A549 (cell line): ENCODE data around the gene FAM227A. TPM values are rescaled to one million over a fixed set of nuclear protein-coding genes. Genes with fewer than 3 reads are reported as not detected.

Experiments
- ATAC-seq, 2 experiments: fragments of 200-7000 bp in 1 of 2; fragments of >200 bp in 1 of 2; cut with Nextera tagmentation in 1 of 2; cut with Tn5 transposase in 1 of 2; 3 replicates each; pipeline versions ENCODE4 v1.8.0 to v1.9.1; 2018 to 2020; ENCODE audit warnings: mild to moderate bottlenecking in 1 of 2, moderate library complexity in 1 of 2
- CTCF ChIA-PET: fragments of 300-600 bp; sonication (Branson Sonifier 250); formaldehyde crosslinking; extraction: SDS; loops from one replicate; lab custom pipeline; 2021; ENCODE audit warnings: antibody characterized with exemption, inconsistent platforms; lab: Yijun Ruan, JAX
- POLR2A ChIA-PET: fragments of 350-600 bp; formaldehyde crosslinking; extraction: SDS; loops from one replicate; lab custom pipeline; 2021; ENCODE audit warnings: antibody characterized with exemption, inconsistent platforms; lab: Yijun Ruan, JAX
- DNase-seq, 2 experiments: peaks; one replicate each; pipeline versions ENCODE4 v3.0.0 to v3.0.0-alpha.2; 2011 to 2016; ENCODE audit warnings: low read depth in 1 of 2, low spot score in 1 of 2
- FAIRE-seq: peaks from 2 replicates; lab custom pipeline; 2011; peaks lifted over from hg19 to GRCh38; lab: Jason Lieb, UNC
- H3K27ac ChIP-seq, 2 experiments: fragments of >200 bp; sonication (Bioruptor Twin); formaldehyde crosslinking; 3 replicates each; pipeline ENCODE4 v1.5.1; 2016 to 2017
- H3K4me1 ChIP-seq: fragments of >200 bp; sonication (Bioruptor Twin); formaldehyde crosslinking; 3 replicates; pipeline ENCODE4 v1.6.1; 2016
- H3K4me2 ChIP-seq: fragments of >200 bp; sonication (Bioruptor Twin); formaldehyde crosslinking; 3 replicates; pipeline ENCODE4 v1.6.1; 2016
- H3K4me3 ChIP-seq: fragments of >200 bp; sonication (Bioruptor Twin); formaldehyde crosslinking; 3 replicates; pipeline ENCODE4 v1.5.1; 2016
- H3K9me3 ChIP-seq: fragments of >200 bp; sonication (Bioruptor Twin); formaldehyde crosslinking; 3 replicates; pipeline ENCODE4 v1.6.1; 2016
- CHD2 ChIP-seq: fragments of 150-350 bp; IDR thresholded peaks from 2 replicates; pipeline ENCODE4 v1.6.1; 2014; ENCODE audit warnings: low read length; ENCODE audit not compliant: partially characterized antibody
- EHMT2 ChIP-seq: fragments of 200-600 bp; sonication (generic); IDR thresholded peaks from 2 replicates; pipeline ENCODE4 v1.6.1; 2016; ENCODE audit warnings: antibody characterized with exemption, low read depth, mild to moderate bottlenecking, moderate library complexity
- EP300 ChIP-seq, 2 experiments: fragments of >200 bp; sonication (Bioruptor Twin); formaldehyde crosslinking; IDR thresholded peaks; 2 replicates in 1 of 2; 3 replicates in 1 of 2; pipeline ENCODE4 v1.6.1; 2016 to 2017
- FOSB ChIP-seq: fragments of 250-450 bp; sonication (Bioruptor Pico); IDR thresholded peaks from 2 replicates; pipeline ENCODE4 v1.5.0; 2020; ENCODE audit warnings: mild to moderate bottlenecking, moderate library complexity
- FOSL2 ChIP-seq, 2 experiments: fragments of 450-650 bp in 1 of 2; fragments of >200 bp in 1 of 2; sonication (Bioruptor Twin) in 1 of 2; formaldehyde crosslinking; IDR thresholded peaks; 2 replicates each; pipeline versions ENCODE4 v1.5.0 to v1.6.1; 2016 to 2020; ENCODE audit warnings: mild to moderate bottlenecking in 1 of 2, moderate library complexity in 1 of 2
- FOXS1 ChIP-seq: fragments of 250-450 bp; sonication (Bioruptor Pico); IDR thresholded peaks from 2 replicates; pipeline ENCODE4 v1.5.0; 2020; ENCODE audit warnings: mild to moderate bottlenecking, moderate library complexity
- HDAC2 ChIP-seq: fragments of 200-600 bp; sonication (generic); IDR thresholded peaks from 2 replicates; pipeline ENCODE4 v1.6.1; 2016
- HEYL ChIP-seq: fragments of 250-450 bp; sonication (Bioruptor Pico); IDR thresholded peaks from 2 replicates; pipeline ENCODE4 v1.8.0; 2021; ENCODE audit warnings: mild to moderate bottlenecking, moderate library complexity
- HOXB5 ChIP-seq: fragments of 250-450 bp; sonication (Bioruptor Pico); IDR thresholded peaks from 2 replicates; pipeline ENCODE4 v1.5.0; 2020; ENCODE audit warnings: mild to moderate bottlenecking, moderate library complexity
- JUN ChIP-seq, 2 experiments: fragments of >200 bp; sonication (Bioruptor Twin); formaldehyde crosslinking; IDR thresholded peaks; 2 replicates in 1 of 2; 3 replicates in 1 of 2; pipeline ENCODE4 v1.6.1; 2016 to 2017
- JUNB ChIP-seq: fragments of >200 bp; sonication (Bioruptor Twin); formaldehyde crosslinking; IDR thresholded peaks from 2 replicates; pipeline ENCODE4 v1.6.1; 2016
- KDM5A ChIP-seq: fragments of 200-600 bp; sonication (generic); IDR thresholded peaks from 2 replicates; pipeline ENCODE4 v1.6.1; 2016; ENCODE audit warnings: antibody characterized with exemption, mild to moderate bottlenecking
- RAD21 ChIP-seq, 2 experiments: fragments of >200 bp in 1 of 2; sonication (Bioruptor Twin) in 1 of 2; formaldehyde crosslinking in 1 of 2; IDR thresholded peaks in 1 of 2; conservative IDR thresholded peaks in 1 of 2; 2 replicates in 1 of 2; 3 replicates in 1 of 2; pipeline ENCODE4 v1.6.1; 2012 to 2018; ENCODE audit warnings: inconsistent platforms in 1 of 2
- RARB ChIP-seq: fragments of 250-450 bp; sonication (Bioruptor Pico); IDR thresholded peaks from 2 replicates; pipeline ENCODE4 v1.8.0; 2021; ENCODE audit warnings: mild to moderate bottlenecking, moderate library complexity
- RNF2 ChIP-seq: fragments of 200-600 bp; sonication (generic); IDR thresholded peaks from 2 replicates; pipeline ENCODE4 v1.6.1; 2016; ENCODE audit warnings: low read depth, mild to moderate bottlenecking, antibody characterized with exemption, moderate library complexity, borderline replicate concordance
- SREBF2 ChIP-seq: fragments of 450-650 bp; IDR thresholded peaks from 2 replicates; pipeline ENCODE4 v1.6.1; 2014; ENCODE audit warnings: mild to moderate bottlenecking, moderate library complexity
- TFCP2L1 ChIP-seq: fragments of 250-450 bp; sonication (Bioruptor Pico); IDR thresholded peaks from 2 replicates; pipeline ENCODE4 v1.5.0; 2021; ENCODE audit warnings: mild to moderate bottlenecking
- ZNF302 ChIP-seq: fragments of 250-450 bp; sonication (Bioruptor Pico); IDR thresholded peaks from 2 replicates; pipeline ENCODE4 v1.9.0; 2021; ENCODE audit warnings: inconsistent platforms, mild to moderate bottlenecking, moderate library complexity
- ZSCAN20 ChIP-seq: fragments of 250-450 bp; sonication (Bioruptor Pico); IDR thresholded peaks from 2 replicates; pipeline ENCODE4 v1.8.0; 2022; ENCODE audit warnings: mild to moderate bottlenecking, moderate library complexity
- WGBS: methylation state at CpG from one replicate; pipeline ENCODE4 v1.1.6; 2017; ENCODE audit errors: missing lambda C conversion rate; 5-methylcytosine and 5-hydroxymethylcytosine counted together
- polyA plus RNA-seq, 4 experiments: library from polyadenylated mRNA; depleted of rRNA in 3 of 4; stranded (reverse); fragments of >200 nt; fragmentation: RNase III in 1 of 4; extraction: RNeasy Plus Mini Kit Qiagen cat#74134 plus additional on column Dnase treatment in 1 of 4; gene quantifications; 2 replicates in 3 of 4; 3 replicates in 1 of 4; pipeline ENCODE4 v1.2.3, GENCODE V29; 2011 to 2017
- TF ChIP-seq, protein P1 (sequence below): IDR thresholded peaks from 2 replicates; pipeline ENCODE4 v1.6.1; 2012
- TF ChIP-seq, protein P2 (sequence below): fragments of 250-450 bp; sonication (Bioruptor Pico); IDR thresholded peaks from 2 replicates; pipeline ENCODE4 v1.5.0; 2020; ENCODE audit warnings: low read depth, mild to moderate bottlenecking, moderate library complexity
- TF ChIP-seq, protein P3 (sequence below): fragments of 200-600 bp; sonication (generic); IDR thresholded peaks from 2 replicates; pipeline ENCODE4 v1.6.1; 2016; ENCODE audit warnings: antibody characterized with exemption, mild to moderate bottlenecking, moderate library complexity
- TF ChIP-seq, protein P4 (sequence below): fragments of >200 bp; sonication (Bioruptor Twin); formaldehyde crosslinking; IDR thresholded peaks from 2 replicates; pipeline ENCODE4 v1.6.1; 2016
- TF ChIP-seq, protein P5 (sequence below): fragments of 450-650 bp; IDR thresholded peaks from 2 replicates; pipeline ENCODE4 v1.6.1; 2014; ENCODE audit warnings: antibody characterized with exemption
- TF ChIP-seq, protein P6 (sequence below): fragments of 150-350 bp; IDR thresholded peaks from 2 replicates; pipeline ENCODE4 v1.6.1; 2014; ENCODE audit warnings: low read depth, mild to moderate bottlenecking, low read length
- TF ChIP-seq, protein P7 (sequence below): fragments of >200 bp; sonication (Bioruptor Twin); formaldehyde crosslinking; IDR thresholded peaks from 3 replicates; pipeline ENCODE4 v1.5.1; 2016

FAM227A gene
- polyA plus RNA-seq, 2 of the 4 experiments (the other 2 are of a cell fraction) = 1.4 to 3.5 TPM

DNA sequence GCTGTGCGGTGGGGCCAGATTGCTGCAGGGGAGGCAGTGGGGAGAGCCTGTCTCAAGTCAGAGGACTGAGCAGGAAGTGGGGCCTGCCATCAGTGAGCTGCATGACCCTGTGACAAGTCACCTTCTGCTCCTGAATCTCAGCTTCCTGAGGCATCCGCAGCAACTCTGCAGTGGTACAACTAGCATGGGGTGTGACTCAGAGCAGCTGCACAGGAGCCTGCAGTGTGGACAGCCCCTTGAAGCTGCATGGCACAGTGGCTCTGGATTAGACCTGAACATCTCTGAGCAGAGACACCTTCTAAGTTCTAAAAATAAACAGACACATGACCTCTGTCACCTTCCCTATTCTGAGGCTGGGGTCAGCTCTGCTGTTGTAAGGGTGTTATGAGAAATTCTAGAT is 18.0 kb downstream of the FAM227A start:
- CTCF ChIA-PET = no interaction called here
- FAIRE-seq = no peak
- no peak for DNase-seq

DNA sequence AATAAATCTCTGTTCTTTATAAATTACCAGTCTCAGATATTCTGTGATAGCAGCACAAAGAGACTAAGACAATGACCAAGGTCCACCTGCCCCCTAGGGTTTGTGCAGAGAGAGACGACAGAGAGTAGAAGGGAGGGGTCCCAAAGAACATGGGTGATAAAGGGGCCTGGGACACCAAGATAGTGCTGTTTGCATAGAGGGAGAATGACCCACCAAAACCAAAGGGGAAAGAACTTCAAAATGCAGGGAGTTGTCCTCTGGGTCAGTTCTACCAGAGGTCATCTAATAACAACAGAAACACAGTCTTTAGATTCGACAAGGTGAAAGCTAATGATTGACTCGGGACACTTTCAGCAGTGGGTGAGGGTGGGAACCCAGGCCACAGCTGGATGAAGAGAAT is 23.7 kb downstream of the FAM227A start:
- no peak overlapping the region for H3K4me3 ChIP-seq
- TF ChIP-seq HDAC2 = no peak
- TF ChIP-seq JUNB = no peak
- TF ChIP-seq CHD2 = no peak
- no peak for TF ChIP-seq ZNF302 (CRISPR knock-in tag)
- TF ChIP-seq JUN (IDR thresholded peaks at IDR 0.05) = no peak
- TF ChIP-seq FOSB = no peak
- no peak for TF ChIP-seq SREBF2
- TF ChIP-seq, protein P1, sequence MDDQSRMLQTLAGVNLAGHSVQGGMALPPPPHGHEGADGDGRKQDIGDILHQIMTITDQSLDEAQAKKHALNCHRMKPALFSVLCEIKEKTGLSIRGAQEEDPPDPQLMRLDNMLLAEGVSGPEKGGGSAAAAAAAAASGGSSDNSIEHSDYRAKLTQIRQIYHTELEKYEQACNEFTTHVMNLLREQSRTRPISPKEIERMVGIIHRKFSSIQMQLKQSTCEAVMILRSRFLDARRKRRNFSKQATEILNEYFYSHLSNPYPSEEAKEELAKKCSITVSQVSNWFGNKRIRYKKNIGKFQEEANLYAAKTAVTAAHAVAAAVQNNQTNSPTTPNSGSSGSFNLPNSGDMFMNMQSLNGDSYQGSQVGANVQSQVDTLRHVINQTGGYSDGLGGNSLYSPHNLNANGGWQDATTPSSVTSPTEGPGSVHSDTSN = no peak
- TF ChIP-seq EHMT2 = no peak
- no peak for TF ChIP-seq RAD21 (conservative IDR thresholded peaks at IDR 0.05 in 1 of 2, IDR thresholded peaks at IDR 0.05 in 1 of 2)
- TF ChIP-seq, protein P2, sequence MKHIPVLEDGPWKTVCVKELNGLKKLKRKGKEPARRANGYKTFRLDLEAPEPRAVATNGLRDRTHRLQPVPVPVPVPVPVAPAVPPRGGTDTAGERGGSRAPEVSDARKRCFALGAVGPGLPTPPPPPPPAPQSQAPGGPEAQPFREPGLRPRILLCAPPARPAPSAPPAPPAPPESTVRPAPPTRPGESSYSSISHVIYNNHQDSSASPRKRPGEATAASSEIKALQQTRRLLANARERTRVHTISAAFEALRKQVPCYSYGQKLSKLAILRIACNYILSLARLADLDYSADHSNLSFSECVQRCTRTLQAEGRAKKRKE (CRISPR knock-in tag) = no peak
- no peak for TF ChIP-seq ZSCAN20 (CRISPR knock-in tag)
- no peak for TF ChIP-seq EP300 (IDR thresholded peaks at IDR 0.05)
- TF ChIP-seq, all 56 proteins: peak for 0
- no peak for DNase-seq
- WGBS = 72% methylated on average over 3 of the region's 3 CpGs
- FAIRE-seq = no peak
- Histone ChIP-seq H3K4me2 (no peak overlapping the region), H3K4me1 (no peaks in the 10 kb centered on the region), H3K9me3 (no peaks in the 10 kb centered on the region), H3K27ac (no peak overlapping the region)
- ChIA-PET POLR2A (no interaction called here), CTCF (no interaction called here)
- ATAC-seq = no peak

More for the DNA sequence above, 18.0 kb downstream of the FAM227A start:
- POLR2A ChIA-PET = no interaction called here
- H3K9me3 ChIP-seq = no peaks in the 10 kb centered on the region
- TF ChIP-seq TFCP2L1 (no peak), FOSL2 (IDR thresholded peaks at IDR 0.05) (no peak), FOSL2 (CRISPR knock-in tag; IDR thresholded peaks at IDR 0.05) (no peak), ZSCAN20 (CRISPR knock-in tag) (no peak), HEYL (CRISPR knock-in tag) (no peak), ZNF302 (CRISPR knock-in tag) (no peak), FOXS1 (CRISPR knock-in tag) (no peak), RNF2 (no peak), KDM5A (no peak), RARB (CRISPR knock-in tag) (no peak), EHMT2 (no peak), HOXB5 (no peak), RAD21 (conservative IDR thresholded peaks at IDR 0.05 in 1 of 2, IDR thresholded peaks at IDR 0.05 in 1 of 2) (no peak)
- TF ChIP-seq, protein P2 (CRISPR knock-in tag) = no peak
- TF ChIP-seq, protein P3, sequence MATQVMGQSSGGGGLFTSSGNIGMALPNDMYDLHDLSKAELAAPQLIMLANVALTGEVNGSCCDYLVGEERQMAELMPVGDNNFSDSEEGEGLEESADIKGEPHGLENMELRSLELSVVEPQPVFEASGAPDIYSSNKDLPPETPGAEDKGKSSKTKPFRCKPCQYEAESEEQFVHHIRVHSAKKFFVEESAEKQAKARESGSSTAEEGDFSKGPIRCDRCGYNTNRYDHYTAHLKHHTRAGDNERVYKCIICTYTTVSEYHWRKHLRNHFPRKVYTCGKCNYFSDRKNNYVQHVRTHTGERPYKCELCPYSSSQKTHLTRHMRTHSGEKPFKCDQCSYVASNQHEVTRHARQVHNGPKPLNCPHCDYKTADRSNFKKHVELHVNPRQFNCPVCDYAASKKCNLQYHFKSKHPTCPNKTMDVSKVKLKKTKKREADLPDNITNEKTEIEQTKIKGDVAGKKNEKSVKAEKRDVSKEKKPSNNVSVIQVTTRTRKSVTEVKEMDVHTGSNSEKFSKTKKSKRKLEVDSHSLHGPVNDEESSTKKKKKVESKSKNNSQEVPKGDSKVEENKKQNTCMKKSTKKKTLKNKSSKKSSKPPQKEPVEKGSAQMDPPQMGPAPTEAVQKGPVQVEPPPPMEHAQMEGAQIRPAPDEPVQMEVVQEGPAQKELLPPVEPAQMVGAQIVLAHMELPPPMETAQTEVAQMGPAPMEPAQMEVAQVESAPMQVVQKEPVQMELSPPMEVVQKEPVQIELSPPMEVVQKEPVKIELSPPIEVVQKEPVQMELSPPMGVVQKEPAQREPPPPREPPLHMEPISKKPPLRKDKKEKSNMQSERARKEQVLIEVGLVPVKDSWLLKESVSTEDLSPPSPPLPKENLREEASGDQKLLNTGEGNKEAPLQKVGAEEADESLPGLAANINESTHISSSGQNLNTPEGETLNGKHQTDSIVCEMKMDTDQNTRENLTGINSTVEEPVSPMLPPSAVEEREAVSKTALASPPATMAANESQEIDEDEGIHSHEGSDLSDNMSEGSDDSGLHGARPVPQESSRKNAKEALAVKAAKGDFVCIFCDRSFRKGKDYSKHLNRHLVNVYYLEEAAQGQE = no peak
- TF ChIP-seq, protein P4, sequence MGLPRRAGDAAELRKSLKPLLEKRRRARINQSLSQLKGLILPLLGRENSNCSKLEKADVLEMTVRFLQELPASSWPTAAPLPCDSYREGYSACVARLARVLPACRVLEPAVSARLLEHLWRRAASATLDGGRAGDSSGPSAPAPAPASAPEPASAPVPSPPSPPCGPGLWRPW = no peak
- TF ChIP-seq, protein P5, sequence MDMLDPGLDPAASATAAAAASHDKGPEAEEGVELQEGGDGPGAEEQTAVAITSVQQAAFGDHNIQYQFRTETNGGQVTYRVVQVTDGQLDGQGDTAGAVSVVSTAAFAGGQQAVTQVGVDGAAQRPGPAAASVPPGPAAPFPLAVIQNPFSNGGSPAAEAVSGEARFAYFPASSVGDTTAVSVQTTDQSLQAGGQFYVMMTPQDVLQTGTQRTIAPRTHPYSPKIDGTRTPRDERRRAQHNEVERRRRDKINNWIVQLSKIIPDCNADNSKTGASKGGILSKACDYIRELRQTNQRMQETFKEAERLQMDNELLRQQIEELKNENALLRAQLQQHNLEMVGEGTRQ = no peak
- TF ChIP-seq, protein P6, sequence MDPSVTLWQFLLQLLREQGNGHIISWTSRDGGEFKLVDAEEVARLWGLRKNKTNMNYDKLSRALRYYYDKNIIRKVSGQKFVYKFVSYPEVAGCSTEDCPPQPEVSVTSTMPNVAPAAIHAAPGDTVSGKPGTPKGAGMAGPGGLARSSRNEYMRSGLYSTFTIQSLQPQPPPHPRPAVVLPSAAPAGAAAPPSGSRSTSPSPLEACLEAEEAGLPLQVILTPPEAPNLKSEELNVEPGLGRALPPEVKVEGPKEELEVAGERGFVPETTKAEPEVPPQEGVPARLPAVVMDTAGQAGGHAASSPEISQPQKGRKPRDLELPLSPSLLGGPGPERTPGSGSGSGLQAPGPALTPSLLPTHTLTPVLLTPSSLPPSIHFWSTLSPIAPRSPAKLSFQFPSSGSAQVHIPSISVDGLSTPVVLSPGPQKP = no peak
- TF ChIP-seq, protein P7, sequence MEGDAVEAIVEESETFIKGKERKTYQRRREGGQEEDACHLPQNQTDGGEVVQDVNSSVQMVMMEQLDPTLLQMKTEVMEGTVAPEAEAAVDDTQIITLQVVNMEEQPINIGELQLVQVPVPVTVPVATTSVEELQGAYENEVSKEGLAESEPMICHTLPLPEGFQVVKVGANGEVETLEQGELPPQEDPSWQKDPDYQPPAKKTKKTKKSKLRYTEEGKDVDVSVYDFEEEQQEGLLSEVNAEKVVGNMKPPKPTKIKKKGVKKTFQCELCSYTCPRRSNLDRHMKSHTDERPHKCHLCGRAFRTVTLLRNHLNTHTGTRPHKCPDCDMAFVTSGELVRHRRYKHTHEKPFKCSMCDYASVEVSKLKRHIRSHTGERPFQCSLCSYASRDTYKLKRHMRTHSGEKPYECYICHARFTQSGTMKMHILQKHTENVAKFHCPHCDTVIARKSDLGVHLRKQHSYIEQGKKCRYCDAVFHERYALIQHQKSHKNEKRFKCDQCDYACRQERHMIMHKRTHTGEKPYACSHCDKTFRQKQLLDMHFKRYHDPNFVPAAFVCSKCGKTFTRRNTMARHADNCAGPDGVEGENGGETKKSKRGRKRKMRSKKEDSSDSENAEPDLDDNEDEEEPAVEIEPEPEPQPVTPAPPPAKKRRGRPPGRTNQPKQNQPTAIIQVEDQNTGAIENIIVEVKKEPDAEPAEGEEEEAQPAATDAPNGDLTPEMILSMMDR = no peak
- no peak overlapping the region for H3K4me2 ChIP-seq
- no peaks in the 10 kb centered on the region for H3K4me1 ChIP-seq
- no peak for ATAC-seq
- H3K4me3 ChIP-seq = no peak overlapping the region
- no peak overlapping the region for H3K27ac ChIP-seq
- WGBS = 97% methylated on average over 2 of the region's 2 CpGs
